HG03280 (cell line): Measurements from ENCODE around the gene ADTRP.

Source experiments
- ATAC-seq: cut with Tn5 transposase; IDR thresholded peaks from one replicate; pipeline ENCODE4 v1.9.1; 2021; ENCODE audit warnings: mild to moderate bottlenecking, moderate library complexity; ENCODE audit not compliant: unreplicated experiment

The ADTRP gene

DNA sequence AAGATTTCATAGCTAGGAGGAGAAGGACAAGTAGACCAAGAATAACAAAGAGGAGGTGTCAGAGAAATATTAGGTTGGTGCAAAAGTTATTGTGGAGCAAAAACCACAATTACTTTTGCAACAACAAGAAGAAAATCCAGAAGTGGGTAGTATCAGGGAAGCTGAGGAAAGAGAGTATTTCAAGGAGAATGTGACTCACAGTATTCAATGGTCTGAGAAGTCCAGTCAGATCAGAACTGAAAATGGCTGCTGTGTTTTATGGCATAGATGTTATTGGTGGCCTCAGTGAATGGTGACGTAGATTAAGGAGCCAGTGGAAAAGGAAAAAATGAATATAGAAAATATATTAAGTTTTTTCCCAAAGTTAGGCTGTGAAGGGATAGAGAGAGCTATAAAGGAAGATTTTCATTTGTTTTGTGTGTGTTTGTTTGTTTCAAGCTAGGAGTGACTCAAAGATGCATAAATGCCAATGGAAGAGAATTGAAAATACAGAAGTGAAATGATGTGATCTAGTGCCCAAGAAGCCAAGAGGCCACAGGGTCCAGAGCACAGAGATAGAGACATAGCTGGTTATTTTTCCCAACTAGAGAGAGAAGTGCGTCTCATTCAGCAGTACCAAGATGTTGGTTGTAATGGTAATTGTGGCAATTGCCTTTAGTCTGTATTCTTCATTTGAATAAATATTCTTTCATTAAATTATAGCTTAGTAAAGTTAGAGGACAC is 112.8 kb downstream of the ADTRP start:
- no peak for ATAC-seq
